Stimulated activated naive CD8-positive, alpha-beta T cell treated with anti-CD3 and anti-CD28 coated beads, Interleukin-15, Interleukin-2, amounts not matched to agents 100 ng/mL and 50 ng/mL, for 24 hours (primary cell): Measurements from ENCODE around the gene IPO11.
A peak's percentile ranks its signal among the peaks of the same experiment; 100 is the strongest.

Experiments used
- H3K27ac Mint-ChIP-seq: one replicate; pipeline ENCODE4 v1.8.0; 2021; ENCODE audit warnings: mild to moderate bottlenecking, mixed read lengths
- H3K27me3 Mint-ChIP-seq: one replicate; pipeline ENCODE4 v1.8.0; 2021; ENCODE audit warnings: mixed read lengths
- H3K36me3 Mint-ChIP-seq: one replicate; pipeline ENCODE4 v1.8.0; 2021; ENCODE audit warnings: low read depth, mixed read lengths
- H3K4me1 Mint-ChIP-seq: one replicate; pipeline ENCODE4 v1.8.0; 2021; ENCODE audit warnings: low read depth, mixed read lengths
- H3K4me3 Mint-ChIP-seq: one replicate; pipeline ENCODE4 v1.8.0; 2021; ENCODE audit warnings: mild to moderate bottlenecking, mixed read lengths
- H3K9me3 Mint-ChIP-seq: one replicate; pipeline ENCODE4 v1.8.0; 2021; ENCODE audit warnings: mixed read lengths

Gene IPO11

DNA sequence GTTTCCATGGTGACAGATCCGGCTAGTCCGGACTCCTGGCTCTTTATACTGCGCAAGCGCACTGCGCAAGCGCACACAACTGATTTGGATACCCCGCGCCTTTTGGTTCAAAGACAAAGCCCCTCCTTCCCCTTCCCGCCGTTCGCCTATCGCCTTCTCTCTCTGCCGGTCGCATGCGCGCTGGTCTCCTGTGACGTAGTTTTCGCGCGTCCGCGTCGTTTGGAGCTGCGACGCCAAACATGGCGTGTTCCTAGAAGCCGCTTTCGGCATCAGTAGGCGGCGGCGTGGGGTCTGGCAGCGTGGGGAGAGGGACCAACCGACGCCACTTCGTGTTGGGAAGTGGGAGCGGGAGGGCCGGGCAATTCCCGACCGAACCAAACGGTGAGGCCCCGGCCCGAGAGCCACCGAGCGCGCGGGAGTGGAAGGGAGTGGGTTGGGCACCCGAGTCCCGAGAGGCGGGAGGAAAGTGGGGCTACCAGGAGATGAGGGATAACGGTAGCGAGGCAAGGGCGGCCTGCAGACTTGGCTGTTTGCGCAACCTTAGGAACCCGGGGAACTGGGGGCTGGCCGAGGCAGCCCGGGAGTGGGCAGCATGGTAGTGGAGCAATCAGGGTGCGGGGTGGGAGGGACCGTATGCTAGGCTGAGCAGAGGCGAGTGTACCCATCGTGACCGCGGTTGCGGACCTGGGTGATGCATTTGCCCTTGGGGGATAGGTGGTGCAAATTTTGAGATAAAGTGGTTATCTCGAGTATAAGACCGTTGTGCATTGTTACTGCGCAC is at the start of gene IPO11:
TSS of gene IPO11 (plus strand) at position 215 of the 781 bp plus-strand sequence. CDS start 24,517 bp downstream, outside the sequence.
- H3K27me3 Mint-ChIP-seq = no peaks in the 10 kb centered on the region
- H3K27ac Mint-ChIP-seq = peak within 1 kb of the TSS; percentile 97
- peak within 1 kb of the TSS; percentile 82 for H3K4me3 Mint-ChIP-seq
- peaks cover 10% of the 10 kb centered on the region for H3K36me3 Mint-ChIP-seq
- peaks cover 25% of the 10 kb centered on the region for H3K4me1 Mint-ChIP-seq
- no peaks in the 10 kb centered on the region for H3K9me3 Mint-ChIP-seq

DNA sequence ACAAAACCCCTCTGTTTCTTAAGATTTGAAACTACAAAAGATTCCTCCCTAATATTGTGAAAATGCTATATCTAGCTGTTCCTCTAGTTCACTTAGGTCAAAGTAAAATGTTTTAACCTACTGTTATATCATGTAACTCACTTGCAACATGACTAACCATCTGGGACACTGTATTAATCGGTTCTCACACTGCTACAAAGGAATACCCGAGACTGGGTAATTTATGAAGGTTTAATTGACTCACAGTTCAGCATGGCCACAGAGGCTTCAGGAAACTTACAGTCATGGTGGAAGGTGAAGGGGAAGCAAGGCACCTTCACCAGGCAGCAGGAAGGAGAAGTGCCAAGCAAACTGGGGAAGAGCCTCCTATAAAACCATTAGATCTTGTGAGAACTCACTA is 43.5 kb upstream of the IPO11 start:
- peaks cover 58% of the 10 kb centered on the region for H3K36me3 Mint-ChIP-seq
- H3K4me1 Mint-ChIP-seq = peaks cover 13% of the 10 kb centered on the region
- no peak overlapping the region for H3K4me3 Mint-ChIP-seq
- no peaks in the 10 kb centered on the region for H3K27me3 Mint-ChIP-seq
- H3K27ac Mint-ChIP-seq = peak overlapping the region; percentile 63
- no peaks in the 10 kb centered on the region for H3K9me3 Mint-ChIP-seq

DNA sequence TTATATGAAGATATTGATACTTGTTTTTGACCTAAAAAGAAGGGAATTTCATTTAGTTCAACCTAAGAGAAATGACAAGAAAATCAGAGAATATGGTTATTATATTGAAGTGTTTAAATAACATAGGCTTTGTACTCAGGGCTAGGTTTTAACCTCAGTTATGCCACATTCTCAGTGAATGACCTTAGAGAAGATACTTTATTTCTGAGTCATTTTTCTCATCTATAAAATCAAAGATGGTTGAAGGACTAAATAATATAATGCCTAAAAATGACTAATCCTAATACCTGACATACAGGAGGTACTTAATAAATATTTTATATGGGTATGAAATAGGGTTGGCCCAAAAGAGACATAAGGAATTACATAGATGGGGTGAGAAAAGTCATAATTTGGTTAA is 41.2 kb upstream of the IPO11 start:
- Mint-ChIP-seq H3K9me3 (no peaks in the 10 kb centered on the region), H3K36me3 (peaks cover 59% of the 10 kb centered on the region), H3K27ac (no peak overlapping the region), H3K4me3 (no peak overlapping the region), H3K4me1 (peaks cover 13% of the 10 kb centered on the region), H3K27me3 (no peaks in the 10 kb centered on the region)

DNA sequence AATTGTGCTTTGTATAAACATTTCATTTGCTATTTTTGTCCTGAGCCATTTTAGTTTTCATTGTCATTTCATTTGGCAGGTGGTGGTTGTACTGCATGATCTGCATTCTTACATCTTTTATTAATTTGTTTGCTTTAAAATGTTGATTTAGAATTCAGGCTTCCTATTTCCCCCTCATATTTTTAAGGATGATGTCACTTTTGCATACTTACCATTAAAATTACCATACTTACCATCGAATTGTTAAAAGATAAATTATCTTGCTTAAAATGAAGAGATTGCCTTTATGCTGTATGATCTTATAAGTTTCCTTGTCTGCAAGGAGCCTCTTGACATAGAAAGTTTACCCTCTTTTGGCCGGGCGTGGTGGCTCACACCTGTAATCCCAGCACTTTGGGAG is 40.0 kb upstream of the IPO11 start:
- no peak overlapping the region for H3K27ac Mint-ChIP-seq
- peaks cover 9% of the 10 kb centered on the region for H3K4me1 Mint-ChIP-seq
- no peak overlapping the region for H3K4me3 Mint-ChIP-seq
- H3K27me3 Mint-ChIP-seq = no peaks in the 10 kb centered on the region
- peaks cover 58% of the 10 kb centered on the region for H3K36me3 Mint-ChIP-seq
- no peaks in the 10 kb centered on the region for H3K9me3 Mint-ChIP-seq

DNA sequence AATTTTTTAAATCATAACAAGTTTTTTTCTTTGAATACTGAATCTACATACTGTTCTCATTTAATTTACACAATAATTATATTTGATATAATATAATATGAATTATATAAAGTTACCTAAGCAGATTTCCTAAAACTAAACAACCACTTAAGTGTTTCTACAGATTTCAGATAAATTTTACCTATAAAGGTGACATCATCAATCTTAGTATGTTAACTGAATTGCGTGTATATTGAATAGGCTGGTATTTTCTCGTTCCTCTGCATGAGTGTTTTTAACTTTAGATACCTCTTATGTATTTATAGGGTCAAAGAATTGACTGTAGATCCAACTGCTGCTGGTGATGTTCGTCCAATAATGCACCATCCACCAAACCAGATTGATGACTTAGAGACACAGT is 39.2 kb upstream of the IPO11 start:
- Mint-ChIP-seq H3K4me1 (peaks cover 9% of the 10 kb centered on the region), H3K9me3 (no peaks in the 10 kb centered on the region), H3K27ac (no peak overlapping the region), H3K4me3 (no peak overlapping the region), H3K36me3 (peaks cover 66% of the 10 kb centered on the region), H3K27me3 (no peaks in the 10 kb centered on the region)

DNA sequence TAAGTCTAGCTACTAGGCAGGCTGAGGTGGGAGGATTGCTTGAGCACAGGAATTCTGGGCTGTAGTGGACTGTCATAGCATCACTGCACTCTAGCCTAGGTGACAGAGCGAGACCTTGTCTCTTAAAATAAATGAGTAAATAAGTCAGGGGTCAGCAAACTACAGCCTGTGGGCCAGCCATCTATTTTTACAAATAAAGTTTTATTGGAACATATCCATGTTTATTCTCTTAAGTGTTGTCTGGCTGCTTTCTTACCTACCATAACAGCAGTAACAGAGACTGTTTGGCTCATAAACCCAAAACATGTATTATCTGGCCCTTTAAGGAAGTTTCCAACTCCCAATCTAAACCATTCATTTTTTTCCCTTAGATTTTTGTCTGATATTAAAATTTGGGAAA is 38.5 kb upstream of the IPO11 start:
- no peak overlapping the region for H3K27ac Mint-ChIP-seq
- peaks cover 68% of the 10 kb centered on the region for H3K36me3 Mint-ChIP-seq
- H3K9me3 Mint-ChIP-seq = no peaks in the 10 kb centered on the region
- peaks cover 6% of the 10 kb centered on the region for H3K4me1 Mint-ChIP-seq
- H3K4me3 Mint-ChIP-seq = no peak overlapping the region
- H3K27me3 Mint-ChIP-seq = no peaks in the 10 kb centered on the region

DNA sequence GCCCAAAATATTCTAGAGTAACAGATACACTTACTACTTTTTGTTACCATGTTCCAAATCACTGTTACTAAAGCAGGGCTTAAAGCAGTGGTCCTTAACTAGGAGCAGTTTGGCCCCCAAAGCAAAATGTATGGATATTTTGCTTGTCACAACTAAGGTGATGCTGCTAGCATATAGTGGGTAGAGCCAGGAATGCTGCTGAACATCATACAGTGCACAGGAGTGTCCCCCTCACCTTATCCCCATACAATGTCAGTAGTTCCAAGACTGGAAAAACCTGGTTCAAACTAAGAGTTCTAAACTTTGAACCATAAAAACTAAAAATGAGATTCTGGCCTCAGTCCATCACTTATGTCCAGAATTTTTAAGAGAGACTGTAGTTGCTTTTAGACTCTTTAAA is 36.9 kb upstream of the IPO11 start:
- H3K36me3 Mint-ChIP-seq = peaks cover 72% of the 10 kb centered on the region
- H3K27me3 Mint-ChIP-seq = no peaks in the 10 kb centered on the region
- peak overlapping the region; percentile 55 for H3K27ac Mint-ChIP-seq

DNA sequence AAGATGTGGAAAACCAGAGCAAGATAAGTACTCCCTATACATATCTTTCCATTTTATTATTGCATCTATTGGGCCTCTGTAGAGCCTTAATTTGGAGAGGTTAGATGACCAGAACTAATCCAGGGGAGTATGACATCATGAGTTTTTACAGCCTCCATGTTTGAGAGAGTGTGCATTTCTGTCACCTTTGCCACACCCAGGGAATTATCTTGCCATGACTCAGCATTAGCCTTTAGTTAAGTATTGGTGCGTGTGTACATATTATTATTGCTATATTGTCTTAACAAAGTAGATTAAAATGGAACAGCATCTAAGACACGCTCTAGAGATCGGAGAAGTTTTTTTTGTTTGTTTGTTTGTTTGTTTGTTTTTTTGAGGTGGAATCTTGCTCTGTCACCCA is 36.5 kb upstream of the IPO11 start:
- Mint-ChIP-seq H3K27ac (peak overlapping the region; percentile 55), H3K27me3 (no peaks in the 10 kb centered on the region), H3K9me3 (no peaks in the 10 kb centered on the region), H3K36me3 (peaks cover 73% of the 10 kb centered on the region), H3K4me3 (no peak overlapping the region), H3K4me1 (no peaks in the 10 kb centered on the region)

More for the DNA sequence above, 36.9 kb upstream of the IPO11 start:
- Mint-ChIP-seq H3K9me3 (no peaks in the 10 kb centered on the region), H3K4me3 (no peak overlapping the region), H3K4me1 (peaks cover 2% of the 10 kb centered on the region)

DNA sequence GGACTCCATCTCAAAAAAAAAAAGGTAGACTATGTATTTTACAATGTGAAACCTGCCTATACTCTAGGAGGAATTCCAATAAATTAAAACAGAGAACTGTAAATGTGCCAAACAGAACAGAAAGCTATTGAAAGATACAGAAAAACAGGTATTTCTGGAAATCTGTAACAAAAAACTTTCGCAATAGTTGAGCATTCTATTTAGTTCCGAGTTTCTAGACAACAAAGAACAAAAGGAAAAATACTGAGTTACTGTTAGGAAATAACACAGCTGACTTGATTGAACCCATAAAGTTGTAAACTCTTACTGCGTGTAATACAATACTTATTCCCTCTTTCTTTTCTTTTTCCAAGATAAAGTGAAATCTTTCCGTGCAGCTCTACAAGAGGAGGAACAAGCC is 27.4 kb upstream of the IPO11 start:
- H3K9me3 Mint-ChIP-seq = no peaks in the 10 kb centered on the region
- H3K4me3 Mint-ChIP-seq = no peak overlapping the region
- H3K36me3 Mint-ChIP-seq = peaks cover 63% of the 10 kb centered on the region
- H3K27me3 Mint-ChIP-seq = no peaks in the 10 kb centered on the region
- no peak overlapping the region for H3K27ac Mint-ChIP-seq
- H3K4me1 Mint-ChIP-seq = no peaks in the 10 kb centered on the region

DNA sequence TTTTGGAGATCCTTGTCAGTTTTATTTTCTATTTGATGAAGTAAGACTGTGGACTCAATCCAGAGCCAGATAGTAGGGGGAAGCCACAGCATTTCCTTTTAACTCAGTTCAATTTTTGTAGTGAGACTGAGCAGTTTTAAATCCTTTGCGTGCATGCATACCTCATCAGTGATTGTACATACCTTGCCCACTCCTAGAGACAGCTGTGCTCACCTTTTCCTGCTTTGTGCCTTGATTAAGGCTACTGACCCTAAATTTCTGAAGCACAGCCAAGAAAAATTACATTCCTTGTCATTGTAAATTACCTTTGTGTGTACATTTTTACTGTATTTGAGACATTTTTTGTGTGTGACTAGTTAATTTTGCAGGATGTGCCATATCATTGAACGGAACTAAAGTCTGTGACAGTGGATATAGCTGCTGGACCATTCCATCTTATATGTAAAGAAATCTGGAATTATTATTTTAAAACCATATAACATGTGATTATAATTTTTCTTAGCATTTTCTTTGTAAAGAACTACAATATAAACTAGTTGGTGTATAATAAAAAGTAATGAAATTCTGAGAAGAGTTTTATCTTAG is 26.7 kb upstream of the IPO11 start:
- Mint-ChIP-seq H3K27me3 (no peaks in the 10 kb centered on the region), H3K4me1 (peaks cover 3% of the 10 kb centered on the region), H3K9me3 (no peaks in the 10 kb centered on the region), H3K27ac (no peak overlapping the region), H3K4me3 (no peak overlapping the region), H3K36me3 (peaks cover 62% of the 10 kb centered on the region)

DNA sequence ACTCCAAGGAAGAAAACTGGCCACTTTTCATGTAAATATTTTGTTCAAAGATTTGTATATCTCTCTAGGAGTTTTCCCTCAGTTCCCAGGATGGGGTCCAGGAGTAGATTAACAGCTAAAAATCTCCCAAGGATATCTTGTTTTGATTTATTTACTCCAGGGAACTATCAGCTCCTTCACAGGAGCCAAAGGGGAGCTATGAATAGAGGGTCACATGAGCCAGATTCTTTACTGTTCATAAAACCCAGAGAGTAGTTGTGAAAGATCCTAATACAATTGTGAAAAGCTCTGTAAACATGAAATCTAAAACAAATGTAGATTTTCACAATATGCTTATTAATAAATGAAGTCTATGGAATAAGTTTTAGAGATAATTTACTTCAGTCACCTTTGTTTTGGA is 25.7 kb upstream of the IPO11 start:
- Mint-ChIP-seq H3K4me1 (peaks cover 4% of the 10 kb centered on the region), H3K27me3 (no peaks in the 10 kb centered on the region), H3K9me3 (no peaks in the 10 kb centered on the region), H3K27ac (peak overlapping the region; percentile 37), H3K4me3 (no peak overlapping the region), H3K36me3 (peaks cover 62% of the 10 kb centered on the region)

DNA sequence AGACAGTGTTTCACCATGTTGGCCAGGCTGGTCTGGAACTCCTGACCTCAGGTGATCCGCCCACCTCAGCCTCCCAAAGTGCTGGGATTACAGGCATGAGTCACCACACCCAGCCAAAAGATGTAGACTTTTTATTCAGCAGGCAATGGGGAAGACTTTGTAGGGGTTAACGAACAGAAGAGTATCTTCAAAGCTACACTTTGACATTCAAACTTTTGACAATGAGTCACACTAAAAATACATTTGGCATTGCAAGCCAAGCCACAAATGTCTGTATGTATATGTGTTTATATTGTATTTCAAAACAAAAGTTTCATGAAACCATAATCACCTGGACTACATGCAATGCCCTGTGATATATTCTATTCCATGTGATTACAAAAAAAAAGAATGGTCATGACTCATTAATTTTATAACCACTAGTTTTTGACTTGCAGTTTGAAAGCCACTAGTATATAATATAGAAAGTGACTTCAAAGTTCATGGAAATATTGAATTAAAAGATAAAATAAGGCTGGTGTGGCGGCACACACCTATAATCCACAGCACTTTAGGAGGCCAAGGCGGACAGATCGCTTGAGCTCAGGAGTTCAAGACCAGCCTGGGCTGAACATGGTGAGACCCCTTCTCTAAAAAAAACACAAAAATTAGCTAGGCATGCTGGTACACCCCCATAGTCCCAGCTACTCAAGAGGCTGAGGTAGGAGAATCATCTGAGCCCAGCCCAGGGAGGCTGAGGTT is 17.2 kb upstream of the IPO11 start:
- peak overlapping the region; percentile 21 for H3K4me3 Mint-ChIP-seq
- H3K27ac Mint-ChIP-seq = peak overlapping the region; percentile 92
- H3K27me3 Mint-ChIP-seq = no peaks in the 10 kb centered on the region
- H3K9me3 Mint-ChIP-seq = no peaks in the 10 kb centered on the region
- H3K36me3 Mint-ChIP-seq = peaks cover 91% of the 10 kb centered on the region
- H3K4me1 Mint-ChIP-seq = peaks cover 68% of the 10 kb centered on the region

DNA sequence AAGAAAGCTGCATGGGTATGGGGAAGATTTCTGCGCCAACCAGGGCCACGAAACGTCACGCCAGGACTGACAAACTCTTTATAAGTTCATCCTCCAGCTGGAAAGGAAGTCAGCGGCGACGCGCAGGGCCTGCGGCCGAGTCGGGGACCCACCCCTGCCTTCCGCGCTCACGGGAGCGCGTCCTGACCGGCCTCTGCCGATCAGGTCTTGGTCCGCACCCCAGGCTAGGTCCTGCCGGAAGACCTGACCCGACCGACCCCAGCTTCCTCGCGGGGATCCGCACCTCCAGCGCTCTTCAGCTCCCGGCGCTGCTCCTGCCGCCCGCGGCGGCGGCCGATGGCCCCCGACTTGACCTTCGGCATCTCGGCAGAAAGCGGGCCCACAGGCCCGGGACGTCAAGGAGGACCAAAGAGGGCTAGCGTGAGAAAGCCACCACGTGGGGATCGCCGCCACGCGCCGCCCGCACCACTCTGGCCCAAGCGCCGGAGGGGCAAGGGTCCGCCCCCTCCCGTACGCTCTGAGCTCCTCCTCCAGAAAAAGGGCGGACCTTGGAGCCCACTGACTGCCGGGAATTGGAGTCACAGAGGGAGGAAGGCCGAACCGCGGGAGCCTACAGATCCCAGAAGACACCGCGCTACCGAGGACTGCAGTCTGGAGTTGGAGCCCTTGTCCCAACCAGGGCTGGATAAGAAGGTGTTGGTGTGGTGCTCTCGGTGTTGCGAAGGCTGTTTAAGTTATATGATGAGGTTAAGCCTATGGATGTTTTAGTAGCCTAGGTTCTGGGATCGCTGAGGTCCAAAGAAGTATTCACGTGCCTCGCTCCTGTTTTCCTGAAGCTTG is 8.9 kb upstream of the IPO11 start, which contains the start of gene DIMT1:
TSS of gene DIMT1 (minus strand) at position 495 of the 840 bp plus-strand sequence. CDS start at position 362, 133 bp downstream.
- Mint-ChIP-seq H3K4me3 (peak within 1 kb of the TSS; percentile 90), H3K27me3 (no peaks in the 10 kb centered on the region), H3K36me3 (peaks cover 34% of the 10 kb centered on the region), H3K9me3 (no peaks in the 10 kb centered on the region), H3K4me1 (peaks cover 32% of the 10 kb centered on the region), H3K27ac (peak within 1 kb of the TSS; percentile 91)

DNA sequence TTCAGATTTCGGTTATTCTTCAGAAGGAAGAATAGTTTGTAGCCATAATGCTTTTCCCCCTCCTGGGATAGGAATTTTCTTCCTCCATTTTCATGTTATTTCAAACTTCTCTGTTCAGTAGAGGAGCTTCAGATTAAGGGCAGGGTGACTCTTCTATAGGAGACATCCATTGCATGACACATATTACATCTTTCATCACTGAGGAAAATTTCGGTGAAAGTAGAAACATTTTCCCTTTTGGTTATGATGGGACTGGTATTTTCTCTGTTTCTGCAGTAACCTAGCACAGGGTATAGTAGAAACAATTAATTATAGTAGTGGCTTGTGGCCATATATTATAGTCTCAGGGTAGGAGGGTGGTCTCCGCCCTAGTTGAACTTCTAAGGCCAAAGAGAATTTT is 1.1 kb downstream of the IPO11 start:
- Mint-ChIP-seq H3K36me3 (peaks cover 12% of the 10 kb centered on the region), H3K27ac (peak overlapping the region; percentile 97), H3K27me3 (no peaks in the 10 kb centered on the region), H3K4me1 (peaks cover 25% of the 10 kb centered on the region), H3K9me3 (no peaks in the 10 kb centered on the region), H3K4me3 (peak overlapping the region; percentile 82)
